Neural progenitor cell (in vitro differentiated cells): ENCODE measurements around the gene PGLYRP3. TPM values are rescaled to one million over a fixed set of nuclear protein-coding genes. Genes with fewer than 3 reads are reported as not detected.

Experiments
- DNase-seq: peaks from one replicate; pipeline ENCODE4 v3.0.0-alpha.2; 2016; ENCODE audit warnings: low spot score
- H2AFZ ChIP-seq: fragments of 200-600 bp; sonication (generic); replicated peaks from 2 replicates; pipeline ENCODE4 v1.6.1; 2016; ENCODE audit warnings: antibody characterized with exemption
- H3F3A ChIP-seq: fragments of 200-600 bp; sonication (generic); 2 replicates; pipeline ENCODE4 v1.6.1; 2016; ENCODE audit warnings: antibody characterized with exemption, low read depth
- H3K27ac ChIP-seq: fragments of 200-600 bp; sonication (generic); 2 replicates; pipeline ENCODE4 v1.5.1; 2016; ENCODE audit warnings: mild to moderate bottlenecking
- H3K27me3 ChIP-seq: fragments of 200-600 bp; sonication (generic); 2 replicates; pipeline ENCODE4 v1.6.1; 2016; ENCODE audit warnings: mild to moderate bottlenecking, moderate library complexity
- H3K36me3 ChIP-seq: fragments of 200-600 bp; sonication (generic); 2 replicates; pipeline ENCODE4 v1.5.1; 2016
- H3K4me1 ChIP-seq: fragments of 200-600 bp; sonication (generic); 2 replicates; pipeline ENCODE4 v1.6.1; 2016; ENCODE audit warnings: mixed run types
- H3K4me2 ChIP-seq: fragments of 200-600 bp; sonication (generic); 2 replicates; pipeline ENCODE4 v1.6.1; 2016
- H3K4me3 ChIP-seq: fragments of 200-600 bp; sonication (generic); 2 replicates; pipeline ENCODE4 v1.5.1; 2016
- H3K79me2 ChIP-seq: fragments of 200-600 bp; sonication (generic); 2 replicates; pipeline ENCODE4 v1.6.1; 2016; ENCODE audit warnings: low read depth
- H3K9ac ChIP-seq: fragments of 200-600 bp; sonication (generic); 2 replicates; pipeline ENCODE4 v1.6.1; 2016
- H3K9me3 ChIP-seq: fragments of 200-600 bp; sonication (generic); 2 replicates; pipeline ENCODE4 v1.5.1; 2016; ENCODE audit warnings: low read depth
- H4K20me1 ChIP-seq: fragments of 200-600 bp; sonication (generic); 2 replicates; pipeline ENCODE4 v1.6.1; 2016; ENCODE audit warnings: low read depth
- H3K27ac Mint-ChIP-seq: 3 replicates; pipeline ENCODE4 v1.8.0; 2021; ENCODE audit warnings: mixed read lengths
- H3K27me3 Mint-ChIP-seq: 2 replicates; pipeline ENCODE4 v1.8.0; 2022; ENCODE audit warnings: low read depth, mild to moderate bottlenecking, inconsistent platforms, moderate library complexity, mixed read lengths; ENCODE audit not compliant: insufficient read depth
- H3K36me3 Mint-ChIP-seq: 3 replicates; pipeline ENCODE4 v1.8.0; 2021; ENCODE audit warnings: mixed read lengths
- H3K4me1 Mint-ChIP-seq: 3 replicates; pipeline ENCODE4 v1.8.0; 2021; ENCODE audit warnings: mixed read lengths
- H3K4me3 Mint-ChIP-seq: 3 replicates; pipeline ENCODE4 v1.8.0; 2021; ENCODE audit warnings: mild to moderate bottlenecking, moderate library complexity, mixed read lengths
- H3K9me3 Mint-ChIP-seq: 3 replicates; pipeline ENCODE4 v1.8.0; 2020; ENCODE audit warnings: mixed read lengths
- CTCF ChIP-seq: fragments of 200-600 bp; sonication (generic); IDR thresholded peaks from 2 replicates; pipeline ENCODE4 v1.5.1; 2017; ENCODE audit warnings: antibody characterized with exemption, mild to moderate bottlenecking
- EZH2 ChIP-seq: fragments of 200-600 bp; sonication (generic); IDR thresholded peaks from 2 replicates; pipeline ENCODE4 v1.6.1; 2017; ENCODE audit warnings: antibody characterized with exemption, mild to moderate bottlenecking, moderate library complexity
- EZH2phosphoT487 ChIP-seq: fragments of 200-600 bp; sonication (generic); IDR thresholded peaks from 2 replicates; pipeline ENCODE4 v1.6.1; 2017; ENCODE audit warnings: antibody characterized with exemption
- total RNA-seq: library from RNA; depleted of rRNA; stranded (reverse); fragments of >200 nt; gene quantifications from 2 replicates; pipeline ENCODE4 v1.2.3, GENCODE V29; 2015; ENCODE audit warnings: low replicate concordance

Gene PGLYRP3
- total RNA-seq, 1 donor from 2014 or later, result not detected

GRCh38 chr1:153288634-153289275 is 24.0 kb downstream of the PGLYRP3 start:
- DNase-seq, result no peak
- no peaks in the 10 kb centered on the region for H4K20me1 ChIP-seq
- H3K27ac Mint-ChIP-seq, result no peak overlapping the region

GRCh38 chr1:153277852-153278251 is 34.9 kb downstream of the PGLYRP3 start:
- Mint-ChIP-seq H3K27ac (no peak overlapping the region), H3K4me3 (no peak overlapping the region), H3K4me1 (no peaks in the 10 kb centered on the region), H3K27me3 (peaks cover 3% of the 10 kb centered on the region), H3K9me3 (no peaks in the 10 kb centered on the region), H3K36me3 (no peaks in the 10 kb centered on the region)
- DNase-seq, result no peak
- H3F3A ChIP-seq, result no peaks in the 10 kb centered on the region
- no peaks in the 10 kb centered on the region for H3K79me2 ChIP-seq
- peak; percentile 21 for TF ChIP-seq CTCF
- no peak for TF ChIP-seq EZH2phosphoT487
- H3K27ac ChIP-seq, result no peak overlapping the region
- peaks cover 4% of the 10 kb centered on the region for H3K36me3 ChIP-seq
- no peaks in the 10 kb centered on the region for H4K20me1 ChIP-seq
- H3K4me3 ChIP-seq, result no peak overlapping the region
- no peaks in the 10 kb centered on the region for H3K27me3 ChIP-seq
- H3K9me3 ChIP-seq, result peaks cover 8% of the 10 kb centered on the region
- no peak overlapping the region for H3K4me2 ChIP-seq
- H2AFZ ChIP-seq, result no peak overlapping the region
- no peaks in the 10 kb centered on the region for H3K4me1 ChIP-seq
- no peak overlapping the region for H3K9ac ChIP-seq

More at GRCh38 chr1:153288634-153289275, 24.0 kb downstream of the PGLYRP3 start:
- H3K9me3 Mint-ChIP-seq, result no peaks in the 10 kb centered on the region
- Histone ChIP-seq H3K36me3 (no peaks in the 10 kb centered on the region), H3K9me3 (peaks cover 6% of the 10 kb centered on the region), H2AFZ (no peak overlapping the region), H3K9ac (no peak overlapping the region), H3K27ac (no peak overlapping the region), H3K79me2 (no peaks in the 10 kb centered on the region), H3F3A (no peaks in the 10 kb centered on the region), H3K4me1 (no peaks in the 10 kb centered on the region), H3K4me3 (no peak overlapping the region), H3K4me2 (no peak overlapping the region), H3K27me3 (no peaks in the 10 kb centered on the region)
- TF ChIP-seq EZH2phosphoT487 (no peak), EZH2 (no peak), CTCF (peak; percentile 33)
- H3K36me3 Mint-ChIP-seq, result no peaks in the 10 kb centered on the region
- no peaks in the 10 kb centered on the region for H3K4me1 Mint-ChIP-seq
- no peak overlapping the region for H3K4me3 Mint-ChIP-seq
- H3K27me3 Mint-ChIP-seq, result peaks cover 4% of the 10 kb centered on the region

- peaks cover 4% of the 10 kb centered on the region for H3K36me3 ChIP-seq
- H3K36me3 Mint-ChIP-seq, result no peaks in the 10 kb centered on the region
Observed at GRCh38 chr1:153272186-153272585, 40.6 kb downstream of the PGLYRP3 start.

More at GRCh38 chr1:153272186-153272585, 40.6 kb downstream of the PGLYRP3 start:
- H3K79me2 ChIP-seq, result no peaks in the 10 kb centered on the region
- H3K27ac ChIP-seq, result no peak overlapping the region
- H4K20me1 ChIP-seq, result no peaks in the 10 kb centered on the region
- no peak overlapping the region for H3K4me3 ChIP-seq
- Mint-ChIP-seq H3K4me1 (no peaks in the 10 kb centered on the region), H3K9me3 (no peaks in the 10 kb centered on the region), H3K27me3 (no peaks in the 10 kb centered on the region), H3K27ac (no peak overlapping the region), H3K4me3 (no peak overlapping the region)
- H3K4me2 ChIP-seq, result no peak overlapping the region
- no peaks in the 10 kb centered on the region for H3F3A ChIP-seq
- H3K27me3 ChIP-seq, result no peaks in the 10 kb centered on the region
- no peak for DNase-seq
- H3K9ac ChIP-seq, result no peak overlapping the region
- no peak for TF ChIP-seq EZH2phosphoT487
- no peak for TF ChIP-seq EZH2
- TF ChIP-seq CTCF, result no peak
- H3K9me3 ChIP-seq, result peaks cover 16% of the 10 kb centered on the region
- H3K4me1 ChIP-seq, result no peaks in the 10 kb centered on the region
- no peak overlapping the region for H2AFZ ChIP-seq
